Mesenchymal stem cell (in vitro differentiated cells and primary cell): Measurements from ENCODE around the gene TMEM253.

Experiments
- DNase-seq: peaks from one replicate; pipeline ENCODE4 v3.0.0-alpha.2; 2013
- H2AFZ ChIP-seq: one replicate; pipeline ENCODE4 v1.6.1; 2013; ENCODE audit warnings: low read depth, mild to moderate bottlenecking, control low read depth, inconsistent platforms, low read length, moderate library complexity
- H2AK5ac ChIP-seq: 2 replicates; pipeline ENCODE4 v1.6.1; 2013; ENCODE audit warnings: low read length, moderate library complexity, mild to moderate bottlenecking, inconsistent platforms; ENCODE audit not compliant: severe bottlenecking
- H2BK120ac ChIP-seq: one replicate; pipeline ENCODE4 v1.6.1; 2013; ENCODE audit warnings: low read depth, mild to moderate bottlenecking, inconsistent platforms, low read length, moderate library complexity
- H2BK12ac ChIP-seq, 2 experiments: one replicate each; pipeline ENCODE4 v1.6.1; 2013; ENCODE audit warnings: inconsistent platforms in 2 of 2, low read length in 2 of 2, mild to moderate bottlenecking in 2 of 2, moderate library complexity in 2 of 2, control low read depth in 1 of 2
- H2BK15ac ChIP-seq: one replicate; pipeline ENCODE4 v1.6.1; 2013; ENCODE audit warnings: mild to moderate bottlenecking, low read depth, inconsistent platforms; ENCODE audit not compliant: poor library complexity, severe bottlenecking
- H2BK5ac ChIP-seq: 2 replicates; pipeline ENCODE4 v1.6.1; 2013; ENCODE audit warnings: low read depth, mild to moderate bottlenecking, low read length, control low read depth, inconsistent platforms; ENCODE audit not compliant: poor library complexity, severe bottlenecking
- H3K14ac ChIP-seq, 2 experiments: one replicate each; pipeline ENCODE4 v1.6.1; 2013; ENCODE audit warnings: inconsistent platforms in 2 of 2, low read length in 2 of 2, control low read depth in 1 of 2, mild to moderate bottlenecking in 1 of 2, moderate library complexity in 1 of 2
- H3K18ac ChIP-seq, 2 experiments: one replicate each; pipeline ENCODE4 v1.6.1; 2013; ENCODE audit warnings: inconsistent platforms in 2 of 2, low read length in 2 of 2, control low read depth in 1 of 2, low read depth in 1 of 2, mild to moderate bottlenecking in 1 of 2
- H3K23ac ChIP-seq, 2 experiments: one replicate each; pipeline ENCODE4 v1.6.1; 2013; ENCODE audit warnings: inconsistent platforms in 2 of 2, low read length in 2 of 2, mild to moderate bottlenecking in 2 of 2, moderate library complexity in 2 of 2, control low read depth in 1 of 2
- H3K27ac ChIP-seq: 2 replicates; pipeline ENCODE4 v1.5.1; 2013; ENCODE audit warnings: mild to moderate bottlenecking, moderate library complexity, low read length, control low read depth, inconsistent platforms; ENCODE audit not compliant: poor library complexity, severe bottlenecking
- H3K27me3 ChIP-seq, 2 experiments: 2 replicates each; pipeline versions ENCODE4 v1.6.1 to v1.7.0; 2013; ENCODE audit warnings: low read length in 2 of 2, mild to moderate bottlenecking in 2 of 2, moderate library complexity in 2 of 2, control low read depth in 1 of 2, inconsistent platforms in 1 of 2; ENCODE audit not compliant: control insufficient read depth in 1 of 2, insufficient read depth in 1 of 2
- H3K36me3 ChIP-seq, 2 experiments: 2 replicates each; pipeline versions ENCODE4 v1.6.1 to v1.7.0; 2013; ENCODE audit warnings: low read length in 2 of 2, control low read depth in 1 of 2, inconsistent platforms in 1 of 2, low read depth in 1 of 2, mild to moderate bottlenecking in 1 of 2; ENCODE audit not compliant: insufficient read depth in 2 of 2, control insufficient read depth in 1 of 2
- H3K4ac ChIP-seq, 2 experiments: one replicate each; pipeline ENCODE4 v1.6.1; 2013; ENCODE audit warnings: inconsistent platforms in 2 of 2, low read length in 2 of 2, mild to moderate bottlenecking in 2 of 2, moderate library complexity in 2 of 2, control low read depth in 1 of 2, low read depth in 1 of 2
- H3K4me1 ChIP-seq: 2 replicates; pipeline ENCODE4 v1.6.1; 2013; ENCODE audit warnings: low read depth, low read length, control low read depth; ENCODE audit not compliant: control insufficient read depth, insufficient read depth
- H3K4me2 ChIP-seq: 2 replicates; pipeline ENCODE4 v1.6.1; 2013; ENCODE audit warnings: low read length, mild to moderate bottlenecking, inconsistent platforms; ENCODE audit not compliant: poor library complexity, severe bottlenecking
- H3K4me3 ChIP-seq, 2 experiments: 2 replicates each; pipeline versions ENCODE4 v1.5.1 to v1.7.0; 2013; ENCODE audit warnings: low read length in 2 of 2, mild to moderate bottlenecking in 2 of 2, control low read depth in 1 of 2, low read depth in 1 of 2; ENCODE audit not compliant: insufficient read depth in 1 of 2
- H3K79me1 ChIP-seq: replicated peaks from 2 replicates; pipeline ENCODE4 v1.6.1; 2013; ENCODE audit warnings: mild to moderate bottlenecking, control low read depth, low read length, inconsistent platforms; ENCODE audit not compliant: poor library complexity, severe bottlenecking
- H3K9ac ChIP-seq: 2 replicates; pipeline ENCODE4 v1.7.0; 2013; ENCODE audit warnings: mild to moderate bottlenecking, low read length, moderate library complexity
- H3K9me3 ChIP-seq: 2 replicates; pipeline ENCODE4 v1.7.0; 2013; ENCODE audit warnings: mild to moderate bottlenecking, low read length; ENCODE audit not compliant: control insufficient read depth
- H4K8ac ChIP-seq: one replicate; pipeline ENCODE4 v1.6.1; 2013; ENCODE audit warnings: inconsistent platforms, mild to moderate bottlenecking, low read length, moderate library complexity
- H4K91ac ChIP-seq: one replicate; pipeline ENCODE4 v1.6.1; 2013; ENCODE audit warnings: mild to moderate bottlenecking, low read length, inconsistent platforms
- WGBS: methylation state at CpG from one replicate; pipeline ENCODE4 v1.1.7; 2013; ENCODE audit warnings: mixed read lengths; 5-methylcytosine and 5-hydroxymethylcytosine counted together

The TMEM253 gene

DNA sequence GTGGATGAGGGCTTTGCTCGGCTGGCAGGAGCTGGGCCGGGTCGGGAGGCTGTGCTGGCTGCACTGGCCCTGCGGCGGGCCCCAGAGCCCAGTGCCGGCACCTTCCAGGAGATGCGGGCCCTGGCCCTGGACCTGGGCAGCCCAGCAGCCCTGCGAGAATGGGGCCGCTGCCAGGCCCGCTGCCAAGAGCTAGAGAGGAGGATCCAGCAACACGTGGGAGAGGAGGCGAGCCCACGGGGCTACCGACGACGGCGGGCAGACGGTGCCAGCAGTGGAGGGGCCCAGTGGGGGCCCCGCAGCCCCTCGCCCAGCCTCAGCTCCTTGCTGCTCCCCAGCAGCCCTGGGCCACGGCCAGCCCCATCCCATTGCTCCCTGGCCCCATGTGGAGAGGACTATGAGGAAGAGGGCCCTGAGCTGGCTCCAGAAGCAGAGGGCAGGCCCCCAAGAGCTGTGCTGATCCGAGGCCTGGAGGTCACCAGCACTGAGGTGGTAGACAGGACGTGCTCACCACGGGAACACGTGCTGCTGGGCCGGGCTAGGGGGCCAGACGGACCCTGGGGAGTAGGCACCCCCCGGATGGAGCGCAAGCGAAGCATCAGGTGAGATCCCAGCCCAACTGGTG, 19.2 kb upstream of the TMEM253 start:
- Histone ChIP-seq H2AK5ac (no peak overlapping the region), H3K4me2 (no peak overlapping the region), H3K9ac (no peak overlapping the region), H3K27me3 (no peaks in the 10 kb centered on the region), H3K4me3 (no peak overlapping the region), H2BK120ac (no peak overlapping the region), H3K14ac (no peak overlapping the region), H2AFZ (no peak overlapping the region), H4K91ac (no peak overlapping the region), H3K23ac (no peak overlapping the region), H3K18ac (no peak overlapping the region), H3K9me3 (no peaks in the 10 kb centered on the region), H2BK5ac (no peak overlapping the region), H3K4ac (no peak overlapping the region), H2BK12ac (no peak overlapping the region), H3K4me1 (peaks cover 13% of the 10 kb centered on the region), H3K27ac (no peak overlapping the region), H3K36me3 (peaks cover 84 to 97% of the 10 kb centered on the region in 2 experiments), H4K8ac (no peak overlapping the region), H2BK15ac (no peak overlapping the region), H3K79me1 (peaks cover 40% of the 10 kb centered on the region)
- DNase-seq: no peak
- 95% methylated on average over 28 of the region's 30 CpGs for WGBS

DNA sequence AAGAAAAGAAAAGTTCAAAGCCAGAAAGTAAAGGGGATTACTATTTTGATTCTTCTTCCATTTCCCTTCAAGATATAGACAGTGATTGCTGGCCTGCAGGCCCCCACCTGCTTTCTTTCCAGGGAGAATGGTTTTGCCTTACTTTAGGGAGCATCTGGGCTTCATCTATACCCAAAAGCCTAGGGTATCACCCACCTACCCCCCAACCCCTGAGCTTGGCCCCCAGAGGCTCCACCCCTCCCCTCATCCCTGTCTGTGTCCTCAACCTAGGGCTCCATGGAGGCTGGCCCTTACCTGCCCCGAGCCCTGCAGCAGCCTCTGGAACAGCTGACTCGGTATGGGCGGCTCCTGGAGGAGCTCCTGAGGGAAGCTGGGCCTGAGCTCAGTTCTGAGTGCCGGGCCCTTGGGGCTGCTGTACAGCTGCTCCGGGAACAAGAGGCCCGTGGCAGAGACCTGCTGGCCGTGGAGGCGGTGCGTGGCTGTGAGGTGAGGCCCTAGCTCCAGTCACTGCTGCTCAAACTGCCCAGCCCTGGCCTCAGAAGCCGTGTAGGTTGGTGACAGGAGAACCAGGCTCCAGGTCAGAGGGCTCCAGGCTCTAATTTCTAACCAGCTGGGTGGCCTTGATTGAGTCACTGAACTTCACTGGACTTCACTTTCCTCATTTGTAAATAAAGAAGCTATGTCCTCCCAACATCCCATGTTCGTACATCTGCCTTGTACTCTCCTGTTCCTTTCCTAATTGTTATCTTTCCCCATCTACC, 17.1 kb upstream of the TMEM253 start:
- no peak for DNase-seq
- Histone ChIP-seq H2AK5ac (peak overlapping the region; percentile 15), H3K36me3 (peaks cover 85 to 88% of the 10 kb centered on the region in 2 experiments), H2AFZ (no peak overlapping the region), H4K91ac (no peak overlapping the region), H3K4me1 (peaks cover 22% of the 10 kb centered on the region), H3K4me2 (no peak overlapping the region), H2BK5ac (no peak overlapping the region), H2BK120ac (no peak overlapping the region), H3K4ac (no peak overlapping the region), H3K79me1 (peaks cover 35% of the 10 kb centered on the region), H2BK12ac (no peak overlapping the region), H3K18ac (no peak overlapping the region), H3K27me3 (no peaks in the 10 kb centered on the region), H4K8ac (no peak overlapping the region), H3K23ac (no peak overlapping the region), H3K4me3 (no peak overlapping the region), H3K27ac (peak overlapping the region; percentile 59), H3K9me3 (no peaks in the 10 kb centered on the region), H3K9ac (peak overlapping the region; percentile 32), H3K14ac (no peak overlapping the region), H2BK15ac (no peak overlapping the region)
- WGBS: 92% methylated on average over 11 of the region's 11 CpGs

DNA sequence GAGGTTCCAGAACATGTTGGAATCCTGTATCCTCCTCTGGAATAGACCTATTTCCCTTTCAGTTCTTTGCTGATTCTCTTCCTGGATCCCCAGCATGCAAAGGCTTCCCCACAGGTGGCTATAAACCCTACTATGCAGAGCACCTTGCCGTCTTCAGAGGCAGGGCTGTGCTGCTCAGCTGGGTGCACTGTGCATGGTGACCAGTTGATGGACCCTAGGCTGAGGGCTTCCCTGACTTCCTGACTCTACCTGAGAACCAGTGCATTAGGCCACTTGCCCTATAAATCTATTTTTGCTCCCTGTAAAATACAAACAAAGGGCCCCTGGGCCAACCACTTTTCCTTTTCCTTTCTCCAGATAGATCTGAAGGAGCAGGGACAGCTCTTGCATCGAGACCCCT, 16.5 kb upstream of the TMEM253 start:
- H2BK12ac ChIP-seq: no peak overlapping the region
- no peaks in the 10 kb centered on the region for H3K9me3 ChIP-seq
- peak overlapping the region; percentile 81 for H3K9ac ChIP-seq
- no peak overlapping the region for H3K4me2 ChIP-seq
- no peak overlapping the region for H4K91ac ChIP-seq
- 94% methylated on average over 2 of the region's 2 CpGs for WGBS
- no peak overlapping the region for H2AFZ ChIP-seq
- H3K4me3 ChIP-seq: peak overlapping the region in 1 of 2 experiments; percentile 2
- no peak for DNase-seq
- H2BK5ac ChIP-seq: no peak overlapping the region
- peaks cover 22% of the 10 kb centered on the region for H3K4me1 ChIP-seq
- peaks cover 32% of the 10 kb centered on the region for H3K79me1 ChIP-seq
- no peak overlapping the region for H3K18ac ChIP-seq
- H3K4ac ChIP-seq: no peak overlapping the region
- H2AK5ac ChIP-seq: peak overlapping the region; percentile 21
- H3K27me3 ChIP-seq: no peaks in the 10 kb centered on the region
- H3K36me3 ChIP-seq: peaks cover 84 to 88% of the 10 kb centered on the region in 2 experiments
- no peak overlapping the region for H4K8ac ChIP-seq
- H2BK15ac ChIP-seq: no peak overlapping the region
- peak overlapping the region; percentile 59 for H3K27ac ChIP-seq
- H2BK120ac ChIP-seq: no peak overlapping the region
- H3K14ac ChIP-seq: no peak overlapping the region
- H3K23ac ChIP-seq: no peak overlapping the region

DNA sequence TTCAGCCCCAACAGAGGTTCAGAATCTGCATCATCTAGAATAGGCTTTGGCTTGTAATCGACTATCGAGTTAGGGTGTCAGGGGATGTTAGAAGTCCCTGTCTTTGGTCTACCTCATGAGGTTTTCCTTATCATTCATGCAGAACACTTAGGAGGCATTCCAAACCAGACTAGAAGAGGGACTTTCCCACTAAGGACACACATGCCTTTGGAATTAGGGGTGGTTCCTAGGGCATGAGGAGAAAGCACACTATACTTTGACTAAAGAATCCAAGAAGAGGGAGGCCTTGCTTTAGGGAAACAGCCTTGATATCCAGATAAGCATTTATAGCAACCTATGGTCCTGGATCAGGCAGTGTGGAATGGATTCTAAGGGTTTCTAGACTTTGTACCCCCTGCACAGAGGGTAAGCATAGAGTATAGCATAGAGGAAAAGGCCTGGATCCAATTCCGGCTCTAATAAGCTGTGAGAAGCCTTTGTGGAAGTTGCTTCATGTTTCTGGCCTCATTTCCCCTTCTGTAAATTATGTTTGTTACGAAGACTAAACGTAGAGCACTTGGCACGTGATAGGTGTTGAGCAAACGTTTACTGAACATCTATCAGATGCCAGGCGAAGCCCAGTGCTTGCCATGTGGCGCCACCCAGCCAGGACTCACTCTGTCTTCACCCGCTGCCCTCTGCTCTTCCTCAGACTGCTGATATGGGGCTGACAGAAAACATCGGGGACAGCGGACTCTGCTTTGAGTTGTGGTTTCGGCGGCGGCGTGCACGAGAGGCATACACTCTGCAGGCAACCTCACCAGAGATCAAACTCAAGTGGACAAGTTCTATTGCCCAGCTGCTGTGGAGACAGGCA, 15.6 kb upstream of the TMEM253 start:
- no peak overlapping the region for H2AFZ ChIP-seq
- H2BK5ac ChIP-seq: no peak overlapping the region
- peak; percentile 36 for DNase-seq
- no peaks in the 10 kb centered on the region for H3K27me3 ChIP-seq
- no peak overlapping the region for H4K91ac ChIP-seq
- H2AK5ac ChIP-seq: peak overlapping the region; percentile 49
- H3K9me3 ChIP-seq: no peaks in the 10 kb centered on the region
- 94% methylated on average over 17 of the region's 17 CpGs for WGBS
- H3K23ac ChIP-seq: no peak overlapping the region
- no peak overlapping the region for H3K14ac ChIP-seq
- H4K8ac ChIP-seq: no peak overlapping the region
- peaks cover 22% of the 10 kb centered on the region for H3K4me1 ChIP-seq
- H3K36me3 ChIP-seq: peaks cover 83 to 88% of the 10 kb centered on the region in 2 experiments
- H3K4me2 ChIP-seq: no peak overlapping the region
- H3K18ac ChIP-seq: no peak overlapping the region
- H2BK12ac ChIP-seq: no peak overlapping the region
- H3K4ac ChIP-seq: no peak overlapping the region
- peak overlapping the region in 1 of 2 experiments; percentile 20 for H3K4me3 ChIP-seq
- no peak overlapping the region for H2BK120ac ChIP-seq
- peak overlapping the region; percentile 81 for H3K27ac ChIP-seq
- no peak overlapping the region for H2BK15ac ChIP-seq
- peaks cover 30% of the 10 kb centered on the region for H3K79me1 ChIP-seq
- peak overlapping the region; percentile 81 for H3K9ac ChIP-seq
